22Rv1 (cell line): Measurements from ENCODE around the gene SPOCK1.

Experiments used
- CTCF ChIP-seq: fragments of 450-650 bp; IDR thresholded peaks from 2 replicates; pipeline ENCODE4 v1.5.1; 2017; ENCODE audit warnings: mild to moderate bottlenecking
- ZFX ChIP-seq: fragments of 450-650 bp; IDR thresholded peaks from 2 replicates; pipeline ENCODE4 v1.6.1; 2017; ENCODE audit warnings: antibody characterized with exemption, borderline replicate concordance

DNA sequence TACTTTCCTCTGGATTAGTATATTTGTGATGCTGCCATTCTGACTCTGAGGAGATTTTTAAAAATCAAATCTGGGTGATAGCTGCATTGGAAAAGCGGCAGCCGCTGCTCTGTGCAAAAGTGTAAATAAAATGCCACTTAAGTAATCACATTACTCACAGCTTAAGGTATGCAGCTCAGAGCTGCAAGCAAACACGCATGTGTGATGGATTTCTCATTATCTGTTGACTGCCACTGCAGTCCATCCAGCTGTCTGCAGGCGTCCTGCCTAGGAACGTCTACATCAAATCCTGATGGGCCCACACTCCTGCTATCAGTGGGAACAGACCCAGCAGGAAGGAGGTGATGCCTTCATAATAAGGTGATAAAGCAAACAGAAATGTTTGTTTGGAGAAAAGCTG, 216.9 kb downstream of the SPOCK1 start:
- TF ChIP-seq CTCF (no peak), ZFX (no peak)
